ENCODE data around the gene PDZD4. TPM values are rescaled to one million over a fixed set of nuclear protein-coding genes. Genes with fewer than 3 reads are reported as not detected.

The PDZD4 gene
- total RNA-seq, 2 experiments from 2014 or later: 0.80 to 1.1 TPM

DNA sequence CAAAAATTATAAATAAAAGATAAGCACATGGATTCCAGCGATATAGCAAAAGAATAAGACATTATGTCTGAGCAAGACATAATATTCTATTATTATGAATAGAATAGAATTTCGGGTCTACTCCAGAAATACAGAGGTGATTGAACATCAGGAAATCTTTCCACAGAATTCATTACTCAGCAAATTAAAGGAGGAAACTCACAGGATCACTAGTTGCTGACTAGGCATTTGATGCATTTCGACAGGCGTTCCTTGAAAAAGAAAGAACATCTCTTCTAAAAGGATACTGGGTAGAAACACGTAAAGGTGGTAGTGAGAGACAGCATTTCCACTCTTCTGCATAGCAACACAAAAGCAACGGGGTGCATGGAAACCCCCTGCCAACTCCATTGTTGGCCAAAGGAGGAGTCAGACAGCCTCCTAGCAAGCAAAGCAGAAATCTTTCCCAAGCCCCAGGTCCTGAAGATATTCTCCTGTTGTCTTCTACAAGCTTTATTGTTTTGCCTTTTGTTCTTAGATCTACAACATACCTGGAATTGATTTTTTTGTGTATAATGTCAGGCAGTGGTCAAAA, 14.3 kb upstream of the PDZD4 start:
- no peak overlapping the region for H3K4me3 Mint-ChIP-seq
- peaks cover 27% of the 10 kb centered on the region for H3K27me3 Mint-ChIP-seq
- H3K27ac Mint-ChIP-seq: no peak overlapping the region
- DNase-seq: no peak
- H3K4me1 Mint-ChIP-seq: no peaks in the 10 kb centered on the region
- no peaks in the 10 kb centered on the region for H3K36me3 Mint-ChIP-seq
- POLR2A ChIA-PET: no interaction called here
- H3K9me3 Mint-ChIP-seq: no peaks in the 10 kb centered on the region
- ATAC-seq (ENCODE audit: low read depth): no peak

DNA sequence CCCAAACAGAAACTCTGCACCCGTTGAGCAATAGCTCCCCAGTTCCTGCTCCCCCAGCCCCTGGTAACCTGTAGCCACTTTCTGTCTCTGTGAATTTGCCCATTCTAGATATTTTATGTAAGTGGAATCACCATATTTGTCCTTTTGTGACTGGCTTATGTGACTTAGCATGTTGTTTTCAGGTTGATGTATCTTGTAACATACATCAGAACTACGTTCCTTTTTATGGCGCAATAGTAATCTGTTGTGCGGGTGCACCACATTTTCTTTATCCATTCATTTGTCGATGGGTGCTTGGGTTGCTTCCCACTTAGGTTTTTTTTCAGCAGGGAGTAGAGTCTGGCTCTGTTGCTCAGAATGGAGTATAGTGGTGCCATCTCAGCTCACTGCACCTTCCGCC, 6.6 kb upstream of the PDZD4 start:
- Mint-ChIP-seq H3K27ac (no peak overlapping the region), H3K4me1 (no peaks in the 10 kb centered on the region), H3K27me3 (peaks cover 24% of the 10 kb centered on the region), H3K9me3 (no peaks in the 10 kb centered on the region), H3K4me3 (no peak overlapping the region), H3K36me3 (no peaks in the 10 kb centered on the region)
- POLR2A ChIA-PET: no interaction called here
- ATAC-seq (ENCODE audit: low read depth): no peak
- DNase-seq: no peak

DNA sequence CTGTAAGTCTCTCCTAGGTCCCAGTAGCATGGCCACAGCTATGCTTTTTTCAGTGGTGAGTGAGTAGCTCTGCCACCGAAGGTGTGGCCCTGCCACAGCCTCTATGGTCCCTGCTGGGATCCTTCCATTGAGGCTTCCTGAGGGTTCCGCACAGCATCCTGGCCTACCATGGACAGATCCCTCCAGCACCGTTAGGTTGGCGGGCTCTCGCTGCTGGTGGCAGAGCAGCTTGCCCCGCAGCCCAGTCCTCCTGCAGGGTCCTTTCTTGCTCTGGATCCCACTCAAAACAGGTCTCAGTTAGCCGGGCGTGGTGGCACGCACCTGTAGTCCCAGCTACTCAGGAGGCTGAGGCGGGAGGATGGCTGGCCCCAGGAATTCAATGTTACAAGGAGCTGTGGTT, 2.4 kb upstream of the PDZD4 start:
- POLR2A ChIA-PET: no interaction called here
- Mint-ChIP-seq H3K27ac (no peak overlapping the region), H3K9me3 (no peaks in the 10 kb centered on the region), H3K27me3 (peaks cover 31% of the 10 kb centered on the region), H3K4me1 (peaks cover under 1% of the 10 kb centered on the region), H3K4me3 (no peak overlapping the region), H3K36me3 (no peaks in the 10 kb centered on the region)
- no peak for ATAC-seq (ENCODE audit: low read depth)
- no peak for DNase-seq

DNA sequence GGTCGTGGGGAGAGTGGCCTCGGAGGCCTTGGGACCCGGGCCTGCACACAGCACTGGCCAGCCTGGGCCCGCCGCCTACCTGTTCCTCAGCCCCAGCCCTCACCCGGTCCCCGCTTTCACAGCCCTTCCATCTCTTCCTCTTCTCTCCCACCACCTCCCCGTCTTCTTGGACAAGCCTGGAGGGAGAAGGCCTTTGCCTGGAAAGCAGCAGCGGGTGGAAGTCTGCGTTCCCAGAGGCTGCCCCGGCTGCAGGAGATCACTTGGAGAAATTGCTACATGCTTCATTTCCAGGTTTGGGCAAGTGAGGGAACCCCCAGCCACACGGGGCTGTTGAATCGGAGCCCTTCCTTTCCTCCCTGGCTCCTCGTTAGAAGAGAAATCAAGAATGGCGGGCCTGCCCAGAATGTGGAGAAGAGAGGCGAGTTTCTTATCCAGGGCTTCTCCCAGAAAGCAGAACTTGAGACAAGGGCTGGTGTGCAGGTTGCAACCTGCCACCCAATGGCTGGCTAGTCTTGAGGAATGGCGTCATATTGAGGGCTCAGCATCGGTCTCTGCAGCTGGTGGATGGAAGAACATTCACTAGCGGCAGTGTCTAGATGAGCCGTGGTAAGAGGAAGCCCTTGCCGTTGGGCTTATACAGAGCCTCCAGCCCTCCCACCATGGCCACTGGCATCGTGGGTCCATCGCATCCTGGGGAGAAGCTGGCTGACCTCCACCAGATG, 1.2 kb upstream of the PDZD4 start:
- no peaks in the 10 kb centered on the region for H3K9me3 Mint-ChIP-seq
- no peak overlapping the region for H3K4me3 Mint-ChIP-seq
- H3K27ac Mint-ChIP-seq: no peak overlapping the region
- H3K4me1 Mint-ChIP-seq: peaks cover 5% of the 10 kb centered on the region
- no peak for DNase-seq
- POLR2A ChIA-PET: no interaction called here
- no peak for ATAC-seq (ENCODE audit: low read depth)
- H3K27me3 Mint-ChIP-seq: peaks cover 41% of the 10 kb centered on the region
- no peaks in the 10 kb centered on the region for H3K36me3 Mint-ChIP-seq

DNA sequence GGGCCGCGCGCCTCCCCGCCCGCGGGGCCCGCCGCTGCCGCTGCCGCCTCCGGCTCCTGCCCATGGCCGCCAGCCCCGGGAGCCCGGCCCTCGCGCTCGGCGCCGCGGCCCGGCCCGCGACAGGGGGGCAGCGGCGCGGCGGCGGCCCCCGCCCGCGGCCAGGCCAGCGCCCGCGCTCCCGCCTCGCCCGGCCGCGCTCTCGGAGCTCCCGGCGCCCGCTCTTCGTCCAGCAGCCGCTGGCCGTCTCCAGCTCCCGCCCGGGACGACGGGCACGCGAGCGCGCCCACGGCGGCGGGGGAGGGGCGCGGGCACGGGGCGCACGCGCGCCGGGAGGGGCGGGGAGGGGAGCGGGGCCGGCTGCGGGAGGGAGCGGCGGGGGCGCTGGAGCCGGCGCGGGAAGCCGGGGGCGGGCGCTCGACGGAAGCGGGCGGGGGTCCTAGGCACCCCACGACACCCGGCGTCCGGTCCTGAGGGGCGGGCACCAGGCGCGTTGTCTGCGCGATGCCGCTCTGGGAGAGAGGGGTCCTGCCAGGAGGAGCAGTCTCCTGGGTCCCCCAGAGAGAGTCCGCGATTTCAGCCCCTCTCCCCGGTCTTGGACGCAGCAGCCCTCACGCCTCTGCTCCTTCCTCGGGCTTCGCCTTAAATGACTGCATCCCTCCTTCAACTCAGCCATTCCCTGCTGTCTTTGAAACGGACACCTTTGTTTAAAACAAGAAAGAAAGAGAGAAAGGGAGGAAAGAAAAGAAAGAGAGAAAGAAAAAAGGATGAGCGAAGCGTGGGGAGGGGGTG, 490 bp upstream of the PDZD4 start:
- H3K4me1 Mint-ChIP-seq: peaks cover 5% of the 10 kb centered on the region
- ATAC-seq (ENCODE audit: low read depth): no peak

DNA sequence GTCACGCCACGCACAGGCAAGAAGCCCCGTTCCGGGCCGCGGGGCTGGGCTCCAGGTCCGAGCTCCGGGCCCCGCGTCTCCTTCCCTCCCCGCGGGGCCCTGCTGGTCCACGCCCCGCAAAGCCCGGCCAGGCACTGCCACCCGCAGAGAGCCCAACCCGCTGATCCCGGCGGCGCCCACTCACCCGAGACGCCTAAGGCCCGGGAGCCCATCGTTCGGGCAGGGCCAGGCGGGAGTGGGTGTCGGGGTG, 870 bp downstream of the PDZD4 start:
- peaks cover 41% of the 10 kb centered on the region for H3K27me3 Mint-ChIP-seq
- peaks cover 5% of the 10 kb centered on the region for H3K4me1 Mint-ChIP-seq
- no peaks in the 10 kb centered on the region for H3K9me3 Mint-ChIP-seq
- POLR2A ChIA-PET: no interaction called here
- DNase-seq (no peak), ATAC-seq (ENCODE audit: low read depth) (no peak)
- H3K36me3 Mint-ChIP-seq: no peaks in the 10 kb centered on the region
- H3K27ac Mint-ChIP-seq: no peak overlapping the region
- H3K4me3 Mint-ChIP-seq: no peak overlapping the region

More for the DNA sequence above, 490 bp upstream of the PDZD4 start:
- Mint-ChIP-seq H3K4me3 (no peak overlapping the region), H3K27ac (no peak overlapping the region), H3K27me3 (peaks cover 41% of the 10 kb centered on the region), H3K9me3 (no peaks in the 10 kb centered on the region), H3K36me3 (no peaks in the 10 kb centered on the region)
- no peak for DNase-seq
- POLR2A ChIA-PET: no interaction called here

DNA sequence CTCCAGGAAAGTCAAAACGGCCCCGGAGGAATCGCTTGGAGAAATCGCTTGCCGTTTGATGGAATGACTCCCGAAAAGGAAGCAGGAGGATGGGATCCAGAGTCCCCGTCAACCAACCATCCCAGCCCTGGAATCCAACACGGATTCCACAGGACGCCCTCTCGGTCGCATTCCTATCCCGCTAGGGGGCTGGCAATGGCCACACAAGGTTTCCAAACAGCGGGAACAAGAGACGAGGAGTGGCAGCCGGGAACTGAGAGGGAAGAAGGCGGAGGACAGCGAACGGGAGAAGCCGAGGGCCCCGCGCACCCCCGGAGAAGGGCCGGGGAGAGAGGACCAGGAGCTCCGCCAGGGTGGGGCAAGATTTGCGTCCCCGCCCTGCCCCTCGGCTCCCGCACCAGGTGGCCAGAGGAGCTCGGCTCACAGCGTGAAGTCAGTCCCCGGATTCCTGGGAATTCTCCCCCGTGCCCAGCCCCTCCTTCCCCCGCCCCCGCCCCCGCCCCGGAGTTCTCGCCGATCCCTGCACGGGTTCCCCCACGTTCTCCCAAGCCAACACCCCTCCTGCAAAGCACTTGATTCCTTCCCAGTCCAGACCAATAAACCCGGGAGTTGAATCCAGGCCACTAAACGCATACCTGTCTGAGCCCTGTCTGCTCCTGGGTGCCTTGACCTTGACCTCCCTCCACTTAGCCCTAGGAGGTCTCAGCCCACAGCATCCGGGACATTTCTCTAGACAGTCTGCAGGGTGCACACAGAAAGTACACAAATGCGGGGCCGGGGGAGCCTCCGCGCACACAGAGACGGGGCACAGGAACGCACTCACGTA, 1.4 kb downstream of the PDZD4 start:
- Mint-ChIP-seq H3K27me3 (peaks cover 39% of the 10 kb centered on the region), H3K36me3 (no peaks in the 10 kb centered on the region), H3K27ac (no peak overlapping the region), H3K4me1 (peaks cover 5% of the 10 kb centered on the region), H3K9me3 (no peaks in the 10 kb centered on the region), H3K4me3 (no peak overlapping the region)
- ATAC-seq (ENCODE audit: low read depth) (no peak), DNase-seq (no peak)
- POLR2A ChIA-PET: no interaction called here

DNA sequence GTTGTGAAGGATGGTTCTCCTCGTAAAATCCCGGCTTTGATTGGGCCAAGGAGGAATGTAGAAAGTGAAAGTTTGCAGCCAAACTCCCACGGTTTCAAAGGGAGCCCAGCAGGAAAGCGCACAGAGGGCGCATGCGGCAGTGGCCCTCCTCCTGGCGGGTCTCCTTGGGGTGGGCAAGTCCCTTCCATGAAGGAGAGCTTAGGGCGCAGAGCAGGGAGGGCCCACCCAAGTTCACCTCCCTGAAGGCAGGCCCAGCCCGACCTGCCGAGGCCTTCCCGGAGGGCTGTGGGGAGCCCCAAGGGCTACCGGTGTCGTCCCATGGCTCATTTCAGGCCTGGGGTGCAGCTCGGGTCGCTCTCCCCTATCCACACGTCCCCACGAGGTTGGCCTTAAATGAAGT, 2.0 kb downstream of the PDZD4 start:
- no peak for ATAC-seq (ENCODE audit: low read depth)
- H3K9me3 Mint-ChIP-seq: no peaks in the 10 kb centered on the region
- H3K36me3 Mint-ChIP-seq: no peaks in the 10 kb centered on the region
- H3K4me3 Mint-ChIP-seq: no peak overlapping the region
- POLR2A ChIA-PET: no interaction called here
- H3K4me1 Mint-ChIP-seq: peaks cover 5% of the 10 kb centered on the region
- H3K27ac Mint-ChIP-seq: no peak overlapping the region
- DNase-seq: no peak
- peaks cover 43% of the 10 kb centered on the region for H3K27me3 Mint-ChIP-seq

DNA sequence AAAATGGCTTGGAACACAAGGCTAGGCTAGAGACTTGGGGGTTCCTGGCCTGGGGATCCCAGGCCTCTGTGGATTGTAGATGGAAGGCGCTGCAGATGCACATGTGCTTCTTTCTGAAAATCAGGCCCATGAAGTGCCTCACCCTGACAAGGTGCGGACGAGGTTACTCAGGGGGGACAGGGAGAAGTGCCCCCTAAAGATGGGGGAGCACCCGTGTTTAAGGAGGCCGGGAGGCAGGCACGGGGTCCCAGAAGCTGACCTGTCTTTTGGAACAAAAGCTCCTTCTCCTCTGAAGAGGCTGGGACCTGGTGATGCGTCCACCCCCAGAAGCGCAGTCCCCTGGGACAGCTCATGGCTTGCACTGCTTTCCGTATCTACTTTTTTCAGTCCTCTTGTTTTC, 2.4 kb downstream of the PDZD4 start:
- Mint-ChIP-seq H3K27ac (no peak overlapping the region), H3K27me3 (peaks cover 39% of the 10 kb centered on the region), H3K36me3 (no peaks in the 10 kb centered on the region), H3K9me3 (no peaks in the 10 kb centered on the region), H3K4me3 (no peak overlapping the region), H3K4me1 (peaks cover 5% of the 10 kb centered on the region)
- POLR2A ChIA-PET: no interaction called here
- ATAC-seq (ENCODE audit: low read depth): no peak
- no peak for DNase-seq

DNA sequence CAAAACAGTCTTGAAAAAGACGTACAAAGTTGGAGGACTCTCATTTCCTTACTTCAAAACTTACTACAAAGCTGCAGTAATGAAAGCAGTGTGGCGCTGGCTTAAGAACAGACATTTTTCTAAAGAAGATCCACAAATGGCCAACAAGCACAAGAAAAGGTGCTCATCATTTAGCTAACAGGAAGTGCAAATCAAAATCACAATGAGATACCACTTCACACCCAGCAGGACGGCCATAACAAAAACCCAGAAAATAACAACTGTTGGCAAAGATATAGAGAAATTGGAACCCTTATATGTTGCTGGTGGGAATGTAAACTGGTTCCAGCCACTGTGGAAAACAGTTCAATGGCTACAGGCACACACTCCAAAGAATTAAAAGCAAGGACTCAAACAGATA, 3.3 kb downstream of the PDZD4 start:
- H3K4me1 Mint-ChIP-seq: peaks cover 12% of the 10 kb centered on the region
- H3K27ac Mint-ChIP-seq: no peak overlapping the region
- no peaks in the 10 kb centered on the region for H3K36me3 Mint-ChIP-seq
- no peak overlapping the region for H3K4me3 Mint-ChIP-seq
- no peaks in the 10 kb centered on the region for H3K9me3 Mint-ChIP-seq
- DNase-seq (no peak), ATAC-seq (ENCODE audit: low read depth) (no peak)
- POLR2A ChIA-PET: no interaction called here
- H3K27me3 Mint-ChIP-seq: peaks cover 35% of the 10 kb centered on the region

DNA sequence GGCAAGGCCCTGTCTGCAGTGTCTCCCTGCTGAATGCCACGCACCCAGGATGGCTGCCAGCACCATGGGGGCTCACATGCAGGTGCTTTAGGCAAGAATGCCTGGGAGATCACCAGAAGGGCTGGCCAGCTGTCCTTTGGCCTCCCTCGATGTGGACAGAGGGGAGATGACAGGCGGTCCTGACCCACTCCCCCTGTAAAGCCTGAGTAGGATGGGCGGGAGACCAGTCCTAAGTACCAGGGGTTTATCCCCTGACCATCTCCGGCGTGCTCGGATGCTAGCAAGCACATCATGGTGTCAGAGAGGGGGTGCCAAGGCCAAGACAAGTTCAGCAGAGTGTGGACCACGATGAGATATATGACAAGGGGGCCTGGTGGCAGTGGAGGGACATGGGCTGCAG, 5.3 kb downstream of the PDZD4 start:
- Mint-ChIP-seq H3K36me3 (no peaks in the 10 kb centered on the region), H3K27me3 (peaks cover 27% of the 10 kb centered on the region), H3K4me3 (no peak overlapping the region), H3K4me1 (peaks cover 18% of the 10 kb centered on the region), H3K27ac (no peak overlapping the region), H3K9me3 (no peaks in the 10 kb centered on the region)
- ATAC-seq (ENCODE audit: low read depth) (no peak), DNase-seq (no peak)
- POLR2A ChIA-PET: no interaction called here

DNA sequence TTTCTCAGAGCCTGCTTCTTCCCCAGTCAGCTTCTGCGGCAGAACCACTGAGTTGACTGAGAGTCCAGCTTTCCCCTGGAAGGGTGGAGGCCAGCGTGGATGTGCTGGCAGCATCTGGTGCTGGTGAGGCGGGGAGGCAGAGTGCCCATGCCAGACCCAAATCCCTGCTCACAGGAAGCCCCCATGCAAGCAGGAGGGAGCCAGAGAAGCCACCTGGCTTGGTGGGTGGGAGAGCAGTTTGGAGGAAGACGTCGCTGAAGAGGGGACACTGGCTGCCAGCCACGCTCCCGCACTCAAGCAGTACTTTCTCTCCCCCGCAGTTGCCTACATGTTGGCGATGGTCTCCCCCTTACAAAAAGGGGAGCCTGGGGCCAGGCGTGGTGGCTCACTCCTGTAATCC, 6.0 kb downstream of the PDZD4 start:
- no peaks in the 10 kb centered on the region for H3K9me3 Mint-ChIP-seq

DNA sequence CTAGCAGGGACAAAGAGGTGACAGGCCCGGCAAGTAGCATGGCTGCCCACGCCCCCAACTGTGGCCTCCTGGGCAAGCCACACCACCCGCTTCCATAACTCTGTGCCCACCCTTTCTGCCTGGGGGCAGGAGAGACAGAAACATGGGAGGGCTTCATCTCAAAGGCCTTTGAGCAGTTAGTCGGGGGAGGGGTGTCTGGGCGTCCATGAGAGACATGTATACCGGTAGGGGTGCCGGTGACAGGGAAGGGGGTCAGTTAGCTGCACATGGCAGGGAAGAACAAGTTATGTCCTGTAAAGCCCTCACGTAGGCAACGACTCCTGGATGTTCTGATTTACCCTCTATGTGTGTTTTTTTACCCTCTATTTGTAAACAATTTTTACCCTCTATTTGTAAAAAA, 9.3 kb downstream of the PDZD4 start:
- H3K4me1 Mint-ChIP-seq: peaks cover 24% of the 10 kb centered on the region
- no peak overlapping the region for H3K27ac Mint-ChIP-seq
- DNase-seq (no peak), ATAC-seq (ENCODE audit: low read depth) (no peak)
- H3K27me3 Mint-ChIP-seq: peaks cover 12% of the 10 kb centered on the region
- no peaks in the 10 kb centered on the region for H3K36me3 Mint-ChIP-seq
- no peak overlapping the region for H3K4me3 Mint-ChIP-seq
- no peaks in the 10 kb centered on the region for H3K9me3 Mint-ChIP-seq
- POLR2A ChIA-PET: no interaction called here

More for the DNA sequence above, 6.0 kb downstream of the PDZD4 start:
- Mint-ChIP-seq H3K27me3 (peaks cover 31% of the 10 kb centered on the region), H3K36me3 (no peaks in the 10 kb centered on the region), H3K4me1 (peaks cover 18% of the 10 kb centered on the region), H3K27ac (no peak overlapping the region), H3K4me3 (no peak overlapping the region)
- no peak for DNase-seq
- POLR2A ChIA-PET: no interaction called here
- no peak for ATAC-seq (ENCODE audit: low read depth)

DNA sequence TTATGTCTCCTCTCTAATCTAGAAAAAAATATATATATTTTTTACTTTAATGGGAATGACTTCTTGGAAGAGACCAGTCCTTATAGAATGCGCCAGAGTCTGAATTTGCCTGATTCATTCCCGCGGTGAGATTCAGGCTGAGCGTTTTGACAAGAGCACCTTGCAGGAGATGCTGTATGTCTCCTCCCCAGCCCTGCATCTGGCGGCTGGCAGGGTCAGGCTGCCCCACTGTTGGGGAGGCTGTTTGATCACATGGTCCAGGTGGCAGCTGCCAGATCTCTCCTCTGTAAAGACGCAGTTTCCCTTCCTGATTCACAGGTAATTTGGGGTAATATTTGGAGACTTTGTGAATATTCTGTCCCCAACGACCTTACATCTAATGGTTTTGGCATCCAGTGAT, 9.7 kb downstream of the PDZD4 start:
- Mint-ChIP-seq H3K4me3 (no peak overlapping the region), H3K9me3 (no peaks in the 10 kb centered on the region), H3K27ac (no peak overlapping the region), H3K36me3 (no peaks in the 10 kb centered on the region), H3K4me1 (peaks cover 24% of the 10 kb centered on the region), H3K27me3 (peaks cover 12% of the 10 kb centered on the region)
- POLR2A ChIA-PET: no interaction called here
- no peak for DNase-seq
- ATAC-seq (ENCODE audit: low read depth): no peak
